ENCODE measurements around the gene PLCB1. TPM values are rescaled to one million over a fixed set of nuclear protein-coding genes. Genes with fewer than 3 reads are reported as not detected.

The PLCB1 gene
- total RNA-seq, 1 donor from 2014 or later, result 10.7 TPM

DNA sequence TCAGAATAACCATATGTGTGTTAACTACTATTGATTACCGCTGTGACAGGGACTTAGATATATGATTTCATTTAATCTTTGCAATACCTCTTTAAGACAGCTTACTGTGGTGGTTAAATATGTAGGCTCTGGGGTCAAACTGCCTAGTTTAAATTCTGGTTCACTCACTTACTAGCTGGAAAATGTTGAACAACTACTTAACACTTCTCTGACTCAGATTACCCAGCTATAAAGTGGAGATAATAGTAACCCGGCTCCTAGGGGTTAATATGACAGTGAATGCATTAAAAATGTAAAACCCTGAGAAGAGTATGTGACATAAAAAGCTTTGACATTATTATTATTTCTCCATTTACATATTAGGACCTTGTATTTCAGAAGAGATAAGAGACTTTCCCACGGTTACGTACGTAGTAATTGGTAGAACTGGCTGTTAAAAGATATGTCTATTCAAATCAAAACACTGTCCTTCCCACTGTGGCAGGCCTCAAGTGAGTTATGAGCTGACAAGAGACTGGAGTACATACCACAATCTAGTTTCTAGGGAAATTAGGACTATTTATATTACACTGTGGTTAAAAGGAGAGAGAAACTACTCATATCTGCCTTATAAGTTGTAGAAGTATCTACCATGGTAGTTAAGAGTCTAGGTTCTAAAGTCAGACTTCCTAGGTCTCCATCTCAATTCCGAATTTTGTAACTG, 4.4 kb upstream of the PLCB1 start:
- Histone ChIP-seq H3K9me3 (ENCODE audit: insufficient read depth, low read depth, low read length) (no peaks in the 10 kb centered on the region), H3K9ac (ENCODE audit: low read length) (no peak overlapping the region), H2AFZ (ENCODE audit: low read depth, low read length) (no peak overlapping the region), H3K27ac (ENCODE audit: low read depth, low read length) (no peak overlapping the region), H3K4me3 (ENCODE audit: insufficient read depth, low read depth, low read length) (no peak overlapping the region), H3K4me2 (ENCODE audit: low read length) (no peak overlapping the region), H4K20me1 (ENCODE audit: insufficient read depth, low read length) (no peaks in the 10 kb centered on the region), H3K4me1 (ENCODE audit: insufficient read depth, low read length) (peaks cover 4% of the 10 kb centered on the region), H3K36me3 (ENCODE audit: insufficient read depth, low read length) (no peaks in the 10 kb centered on the region), H3K27me3 (ENCODE audit: insufficient read depth, low read length) (peaks cover 11% of the 10 kb centered on the region), H3K79me2 (ENCODE audit: insufficient read depth, low read length) (no peaks in the 10 kb centered on the region)
- Mint-ChIP-seq H3K36me3 (ENCODE audit: low read depth, unreplicated experiment) (no peaks in the 10 kb centered on the region), H3K9me3 (ENCODE audit: unreplicated experiment) (no peaks in the 10 kb centered on the region), H3K4me1 (ENCODE audit: low read depth, unreplicated experiment) (peaks cover 9% of the 10 kb centered on the region), H3K4me3 (ENCODE audit: unreplicated experiment) (no peak overlapping the region), H3K27me3 (ENCODE audit: low read depth, unreplicated experiment) (peaks cover 6% of the 10 kb centered on the region), H3K27ac (ENCODE audit: unreplicated experiment) (no peak overlapping the region)
- peak; percentile 38 for DNase-seq (ENCODE audit: low read depth)
- no peak for FAIRE-seq
- TF ChIP-seq EZH2 (IDR thresholded peaks at IDR 0.05; ENCODE audit: insufficient read depth, low read length), result no peak
- TF ChIP-seq CTCF (IDR thresholded peaks at IDR 0.05; ENCODE audit: insufficient read depth, low read depth, low read length), result no peak

DNA sequence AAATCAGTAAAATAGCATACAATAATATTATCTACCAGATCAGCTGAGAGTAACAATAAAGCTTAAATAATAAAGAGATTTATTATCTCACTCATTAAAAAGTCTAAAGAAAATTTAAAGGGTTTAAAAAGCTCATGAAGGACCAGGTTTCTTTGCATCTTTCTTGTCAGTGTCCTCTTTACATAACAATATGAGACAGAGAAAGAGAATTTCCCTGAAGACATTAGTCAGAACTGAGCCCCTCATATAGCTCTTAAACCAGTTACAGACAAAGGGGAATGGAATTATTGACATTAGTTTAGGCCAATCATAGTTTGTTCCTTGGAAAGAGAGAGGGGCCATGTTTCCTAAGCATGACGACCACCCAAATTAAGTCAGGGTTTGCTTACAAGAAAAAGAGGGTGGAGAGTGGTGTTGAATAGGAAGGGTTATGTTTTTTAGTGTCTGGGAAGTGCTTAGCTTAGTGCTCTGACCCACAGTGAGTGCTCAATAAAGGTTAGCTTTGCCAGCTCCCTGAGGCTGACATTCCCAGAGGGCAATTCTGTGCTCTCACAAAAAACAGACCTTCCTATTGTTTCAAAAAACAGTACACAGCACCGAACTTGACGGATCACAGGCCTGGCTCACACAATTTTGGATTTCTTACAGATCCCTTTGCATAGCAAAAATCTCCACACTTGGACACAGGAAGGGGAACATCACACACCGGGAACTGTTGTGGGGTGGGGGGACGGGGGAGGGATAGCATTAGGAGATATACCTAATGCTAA, 3.6 kb upstream of the PLCB1 start:
- Histone ChIP-seq H2AFZ (ENCODE audit: low read depth, low read length) (no peak overlapping the region), H3K9me3 (ENCODE audit: insufficient read depth, low read depth, low read length) (no peaks in the 10 kb centered on the region), H3K4me3 (ENCODE audit: insufficient read depth, low read depth, low read length) (no peak overlapping the region), H4K20me1 (ENCODE audit: insufficient read depth, low read length) (peaks cover 4% of the 10 kb centered on the region), H3K36me3 (ENCODE audit: insufficient read depth, low read length) (no peaks in the 10 kb centered on the region), H3K27me3 (ENCODE audit: insufficient read depth, low read length) (peaks cover 17% of the 10 kb centered on the region), H3K27ac (ENCODE audit: low read depth, low read length) (no peak overlapping the region), H3K79me2 (ENCODE audit: insufficient read depth, low read length) (no peaks in the 10 kb centered on the region), H3K9ac (ENCODE audit: low read length) (no peak overlapping the region), H3K4me2 (ENCODE audit: low read length) (no peak overlapping the region), H3K4me1 (ENCODE audit: insufficient read depth, low read length) (peaks cover 4% of the 10 kb centered on the region)
- Mint-ChIP-seq H3K36me3 (ENCODE audit: low read depth, unreplicated experiment) (no peaks in the 10 kb centered on the region), H3K27me3 (ENCODE audit: low read depth, unreplicated experiment) (peaks cover 11% of the 10 kb centered on the region), H3K27ac (ENCODE audit: unreplicated experiment) (no peak overlapping the region), H3K9me3 (ENCODE audit: unreplicated experiment) (no peaks in the 10 kb centered on the region), H3K4me1 (ENCODE audit: low read depth, unreplicated experiment) (peaks cover 9% of the 10 kb centered on the region), H3K4me3 (ENCODE audit: unreplicated experiment) (no peak overlapping the region)
- no peak for TF ChIP-seq CTCF (IDR thresholded peaks at IDR 0.05; ENCODE audit: insufficient read depth, low read depth, low read length)
- TF ChIP-seq EZH2 (IDR thresholded peaks at IDR 0.05; ENCODE audit: insufficient read depth, low read length), result no peak
- FAIRE-seq, result no peak
- DNase-seq (ENCODE audit: low read depth), result no peak

All from astrocyte (in vitro differentiated cells and primary cell).